Gastrocnemius medialis (tissue), 4 donors: Measurements from ENCODE around the gene CALU.

ENCODE experiments used
- CTCF ChIP-seq, 5 experiments: fragments of 450-650 bp in 3 of 5; fragments of 200-600 bp in 2 of 5; sonication (generic) in 2 of 5; IDR thresholded peaks in 4 of 5; conservative IDR thresholded peaks in 1 of 5; 1 replicate in 4 of 5; 2 replicates in 1 of 5; pipeline ENCODE4 v1.5.1; 2016 to 2019; ENCODE audit warnings: antibody characterized with exemption in 5 of 5, mild to moderate bottlenecking in 3 of 5, moderate library complexity in 3 of 5
- POLR2A ChIP-seq, 2 donors: fragments of 450-650 bp; IDR thresholded peaks; one replicate each; pipeline ENCODE4 v1.6.1; 2017; ENCODE audit warnings: antibody characterized with exemption in 2 of 2, mild to moderate bottlenecking in 2 of 2, moderate library complexity in 2 of 2

GRCh38 chr7:128796327-128796726 is 57.2 kb downstream of the CALU start:
- no peak for TF ChIP-seq CTCF (IDR thresholded peaks at IDR 0.05 in 4 of 5, conservative IDR thresholded peaks at IDR 0.05 in 1 of 5)
- no peak for TF ChIP-seq POLR2A (IDR thresholded peaks at IDR 0.05)
